Measurements from ENCODE around the gene RNASEH2A. TPM values are rescaled to one million over a fixed set of nuclear protein-coding genes. Genes with fewer than 3 reads are reported as not detected.

RNASEH2A gene
- total and polyA plus RNA-seq, 2 of the 13 experiments (the other 11 are each of a cell fraction or from before 2014, with no cell fraction given): 25.1 to 35.8 TPM

DNA sequence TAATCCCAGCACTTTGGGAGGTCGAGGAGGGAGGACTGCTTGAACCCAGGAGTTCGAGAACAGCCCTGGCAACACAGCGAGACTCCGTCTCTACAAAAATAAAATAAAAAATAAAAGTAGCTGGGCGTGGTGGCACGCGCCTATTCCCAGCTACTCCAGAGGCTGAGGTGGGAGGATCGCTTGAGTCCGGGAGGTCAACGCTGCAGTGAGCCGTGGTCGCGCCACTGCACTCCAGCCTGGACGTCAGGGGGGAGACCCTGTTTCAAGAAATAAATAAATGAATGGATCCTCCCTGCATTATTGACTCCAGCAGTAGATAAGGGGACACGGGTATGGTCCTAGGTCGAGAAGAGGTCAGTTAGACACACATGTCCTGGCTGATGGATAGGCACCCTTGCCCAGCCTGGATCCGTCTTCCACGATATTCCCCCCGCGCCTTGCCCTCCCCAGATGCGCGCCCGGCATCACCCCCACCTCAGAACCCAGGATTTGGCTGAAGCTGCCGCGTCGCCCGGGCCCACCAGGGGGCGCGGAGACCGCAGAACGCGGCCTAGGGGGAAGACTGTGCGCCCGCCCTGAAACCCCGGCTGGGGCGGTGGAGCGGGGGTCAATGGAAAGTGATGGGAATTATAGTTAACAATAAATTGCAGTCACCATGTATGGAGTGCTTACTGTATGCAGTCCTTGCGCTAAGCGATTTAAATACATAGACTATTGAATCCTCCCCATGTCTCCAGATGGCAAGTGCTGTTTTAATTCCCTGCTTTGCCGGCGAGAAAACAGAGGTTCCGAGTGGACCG is 29.0 kb upstream of the RNASEH2A start (continued):
- TF ChIP-seq, protein P1, sequence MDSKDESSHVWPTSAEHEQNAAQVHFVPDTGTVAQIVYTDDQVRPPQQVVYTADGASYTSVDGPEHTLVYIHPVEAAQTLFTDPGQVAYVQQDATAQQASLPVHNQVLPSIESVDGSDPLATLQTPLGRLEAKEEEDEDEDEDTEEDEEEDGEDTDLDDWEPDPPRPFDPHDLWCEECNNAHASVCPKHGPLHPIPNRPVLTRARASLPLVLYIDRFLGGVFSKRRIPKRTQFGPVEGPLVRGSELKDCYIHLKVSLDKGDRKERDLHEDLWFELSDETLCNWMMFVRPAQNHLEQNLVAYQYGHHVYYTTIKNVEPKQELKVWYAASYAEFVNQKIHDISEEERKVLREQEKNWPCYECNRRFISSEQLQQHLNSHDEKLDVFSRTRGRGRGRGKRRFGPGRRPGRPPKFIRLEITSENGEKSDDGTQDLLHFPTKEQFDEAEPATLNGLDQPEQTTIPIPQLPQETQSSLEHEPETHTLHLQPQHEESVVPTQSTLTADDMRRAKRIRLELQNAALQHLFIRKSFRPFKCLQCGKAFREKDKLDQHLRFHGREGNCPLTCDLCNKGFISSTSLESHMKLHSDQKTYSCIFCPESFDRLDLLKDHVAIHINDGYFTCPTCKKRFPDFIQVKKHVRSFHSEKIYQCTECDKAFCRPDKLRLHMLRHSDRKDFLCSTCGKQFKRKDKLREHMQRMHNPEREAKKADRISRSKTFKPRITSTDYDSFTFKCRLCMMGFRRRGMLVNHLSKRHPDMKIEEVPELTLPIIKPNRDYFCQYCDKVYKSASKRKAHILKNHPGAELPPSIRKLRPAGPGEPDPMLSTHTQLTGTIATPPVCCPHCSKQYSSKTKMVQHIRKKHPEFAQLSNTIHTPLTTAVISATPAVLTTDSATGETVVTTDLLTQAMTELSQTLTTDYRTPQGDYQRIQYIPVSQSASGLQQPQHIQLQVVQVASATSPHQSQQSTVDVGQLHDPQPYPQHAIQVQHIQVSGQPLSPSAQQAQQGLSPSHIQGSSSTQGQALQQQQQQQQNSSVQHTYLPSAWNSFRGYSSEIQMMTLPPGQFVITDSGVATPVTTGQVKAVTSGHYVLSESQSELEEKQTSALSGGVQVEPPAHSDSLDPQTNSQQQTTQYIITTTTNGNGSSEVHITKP (CRISPR knock-in tag; IDR thresholded peaks at IDR 0.05; ENCODE audit: low read depth): no peak
- TF ChIP-seq KAT8 (CRISPR knock-in tag; IDR thresholded peaks at IDR 0.05): peak; percentile 29; the same call in 1 of the 2 replicates
- no peak for TF ChIP-seq ZNF792 (CRISPR knock-in tag; IDR thresholded peaks at IDR 0.05)
- TF ChIP-seq SP5 (CRISPR knock-in tag; IDR thresholded peaks at IDR 0.05; ENCODE audit: borderline replicate concordance, low read depth): no peak
- TF ChIP-seq ZNF616 (CRISPR knock-in tag; IDR thresholded peaks at IDR 0.05; ENCODE audit: low read depth): no peak
- no peak for TF ChIP-seq EEA1 (CRISPR knock-in tag; IDR thresholded peaks at IDR 0.05; ENCODE audit: borderline replicate concordance)
- TF ChIP-seq, protein P2, sequence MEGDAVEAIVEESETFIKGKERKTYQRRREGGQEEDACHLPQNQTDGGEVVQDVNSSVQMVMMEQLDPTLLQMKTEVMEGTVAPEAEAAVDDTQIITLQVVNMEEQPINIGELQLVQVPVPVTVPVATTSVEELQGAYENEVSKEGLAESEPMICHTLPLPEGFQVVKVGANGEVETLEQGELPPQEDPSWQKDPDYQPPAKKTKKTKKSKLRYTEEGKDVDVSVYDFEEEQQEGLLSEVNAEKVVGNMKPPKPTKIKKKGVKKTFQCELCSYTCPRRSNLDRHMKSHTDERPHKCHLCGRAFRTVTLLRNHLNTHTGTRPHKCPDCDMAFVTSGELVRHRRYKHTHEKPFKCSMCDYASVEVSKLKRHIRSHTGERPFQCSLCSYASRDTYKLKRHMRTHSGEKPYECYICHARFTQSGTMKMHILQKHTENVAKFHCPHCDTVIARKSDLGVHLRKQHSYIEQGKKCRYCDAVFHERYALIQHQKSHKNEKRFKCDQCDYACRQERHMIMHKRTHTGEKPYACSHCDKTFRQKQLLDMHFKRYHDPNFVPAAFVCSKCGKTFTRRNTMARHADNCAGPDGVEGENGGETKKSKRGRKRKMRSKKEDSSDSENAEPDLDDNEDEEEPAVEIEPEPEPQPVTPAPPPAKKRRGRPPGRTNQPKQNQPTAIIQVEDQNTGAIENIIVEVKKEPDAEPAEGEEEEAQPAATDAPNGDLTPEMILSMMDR (CRISPR knock-in tag; IDR thresholded peaks at IDR 0.05): peak; percentile 92
- TF ChIP-seq ZNF263 (CRISPR knock-in tag; IDR thresholded peaks at IDR 0.05): 0 out of 2 replicates have a peak, but pooled peaks have one; percentile 28
- TF ChIP-seq ZNF547 (CRISPR knock-in tag; IDR thresholded peaks at IDR 0.05): no peak
- TF ChIP-seq ZNF570 (CRISPR knock-in tag; IDR thresholded peaks at IDR 0.05; ENCODE audit: borderline replicate concordance): no peak
- TF ChIP-seq ESRRA (CRISPR knock-in tag; IDR thresholded peaks at IDR 0.05; ENCODE audit: low read depth): no peak
- TF ChIP-seq, protein P3, sequence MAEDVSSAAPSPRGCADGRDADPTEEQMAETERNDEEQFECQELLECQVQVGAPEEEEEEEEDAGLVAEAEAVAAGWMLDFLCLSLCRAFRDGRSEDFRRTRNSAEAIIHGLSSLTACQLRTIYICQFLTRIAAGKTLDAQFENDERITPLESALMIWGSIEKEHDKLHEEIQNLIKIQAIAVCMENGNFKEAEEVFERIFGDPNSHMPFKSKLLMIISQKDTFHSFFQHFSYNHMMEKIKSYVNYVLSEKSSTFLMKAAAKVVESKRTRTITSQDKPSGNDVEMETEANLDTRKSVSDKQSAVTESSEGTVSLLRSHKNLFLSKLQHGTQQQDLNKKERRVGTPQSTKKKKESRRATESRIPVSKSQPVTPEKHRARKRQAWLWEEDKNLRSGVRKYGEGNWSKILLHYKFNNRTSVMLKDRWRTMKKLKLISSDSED (CRISPR knock-in tag; IDR thresholded peaks at IDR 0.05): no peak
- no peak for TF ChIP-seq HMG20A (CRISPR knock-in tag; IDR thresholded peaks at IDR 0.05; ENCODE audit: borderline replicate concordance)
- TF ChIP-seq ZFP90 (CRISPR knock-in tag; IDR thresholded peaks at IDR 0.05; ENCODE audit: borderline replicate concordance): no peak
- TF ChIP-seq ZBTB3 (CRISPR knock-in tag; IDR thresholded peaks at IDR 0.05; ENCODE audit: borderline replicate concordance, low read depth): no peak
- TF ChIP-seq DR1 (CRISPR knock-in tag; IDR thresholded peaks at IDR 0.05): no peak
- TF ChIP-seq ZNF598 (CRISPR knock-in tag; IDR thresholded peaks at IDR 0.05; ENCODE audit: borderline replicate concordance): no peak
- TF ChIP-seq, protein P4, sequence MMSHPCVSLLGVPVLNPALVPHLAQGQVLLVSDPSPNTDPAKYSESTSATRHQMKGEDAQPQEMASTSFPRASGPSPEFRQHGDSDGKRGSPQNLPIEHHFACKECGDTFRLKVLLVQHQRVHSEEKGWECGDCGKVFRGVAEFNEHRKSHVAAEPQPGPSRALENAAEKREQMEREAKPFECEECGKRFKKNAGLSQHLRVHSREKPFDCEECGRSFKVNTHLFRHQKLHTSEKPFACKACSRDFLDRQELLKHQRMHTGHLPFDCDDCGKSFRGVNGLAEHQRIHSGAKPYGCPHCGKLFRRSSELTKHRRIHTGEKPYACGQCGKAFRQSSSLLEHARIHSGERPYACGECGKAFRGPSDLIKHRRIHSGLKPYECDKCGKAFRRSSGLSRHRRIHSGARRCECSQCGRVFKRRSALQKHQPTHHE (CRISPR knock-in tag; IDR thresholded peaks at IDR 0.05; ENCODE audit: borderline replicate concordance): no peak
- TF ChIP-seq ZKSCAN5 (CRISPR knock-in tag; IDR thresholded peaks at IDR 0.05): no peak
- TF ChIP-seq NFIB (CRISPR knock-in tag; IDR thresholded peaks at IDR 0.05; ENCODE audit: borderline replicate concordance): no peak
